Brain microvascular endothelial cell (primary cell): ENCODE results near the gene ZNF521.

Experiments
- DNase-seq: peaks from one replicate; pipeline ENCODE4 v3.0.0-alpha.2; 2020
- H3K27ac ChIP-seq: fragments of 250-450 bp; sonication (Bioruptor Pico); 2 replicates; pipeline ENCODE4 v1.5.1; 2020; ENCODE audit warnings: mild to moderate bottlenecking, moderate library complexity
- H3K27me3 ChIP-seq: fragments of 250-450 bp; sonication (Bioruptor Pico); replicated peaks from 2 replicates; pipeline ENCODE4 v1.5.1; 2020; ENCODE audit warnings: mild to moderate bottlenecking
- H3K36me3 ChIP-seq: fragments of 250-450 bp; sonication (Bioruptor Pico); replicated peaks from 2 replicates; pipeline ENCODE4 v1.5.1; 2020; ENCODE audit warnings: mild to moderate bottlenecking
- H3K4me3 ChIP-seq: 2 replicates; pipeline ENCODE4 v1.5.1; 2011; ENCODE audit warnings: low read depth, mild to moderate bottlenecking, control low read depth, low read length, moderate library complexity
- in situ Hi-C: cut with HindIII; loops from 2 replicates; pipeline ENCODE4 v1.10.0; 2017; ENCODE audit warnings: low sequenced_read_pairs, low pct_ligation_motif_present
- TF ChIP-seq, protein P1 (sequence below): IDR thresholded peaks from 2 replicates; pipeline ENCODE4 v1.5.1; 2011; ENCODE audit warnings: low read depth, mild to moderate bottlenecking, moderate library complexity, low read length, control low read depth, inconsistent platforms; ENCODE audit errors: missing control alignments

The ZNF521 gene

DNA sequence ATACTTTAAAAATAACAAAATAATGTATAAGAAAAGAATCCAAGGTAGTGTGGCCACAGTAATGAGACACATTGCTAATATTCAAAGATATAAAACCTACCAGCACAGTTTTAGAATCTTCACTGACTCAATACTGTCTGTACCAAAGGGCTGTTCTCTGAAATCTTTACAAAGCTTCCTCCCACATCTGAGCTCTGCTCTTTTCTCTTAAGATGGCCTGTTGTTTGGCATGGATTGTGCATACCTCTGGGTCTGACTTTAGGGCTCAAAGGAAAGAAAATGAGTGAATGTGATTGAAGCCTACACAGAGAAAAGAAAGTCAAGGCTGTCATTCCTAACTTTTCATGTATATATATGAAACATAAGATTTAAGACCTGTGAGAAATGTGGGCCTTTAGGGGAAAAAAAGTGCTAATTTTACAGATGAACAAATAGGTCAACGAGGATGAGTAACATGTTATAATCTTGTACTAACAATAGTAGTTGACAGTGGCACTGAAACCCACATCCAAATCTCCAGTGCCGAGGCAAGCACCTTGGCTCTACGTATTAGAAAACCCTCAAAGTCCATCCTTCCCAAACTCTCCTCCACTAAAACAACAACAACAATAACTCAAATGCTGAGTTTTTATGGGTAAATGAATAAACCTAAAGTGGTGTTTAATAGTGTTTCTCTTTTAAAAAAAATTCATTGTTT lies 114.2 kb downstream of the ZNF521 start:
- TF ChIP-seq, protein P1, sequence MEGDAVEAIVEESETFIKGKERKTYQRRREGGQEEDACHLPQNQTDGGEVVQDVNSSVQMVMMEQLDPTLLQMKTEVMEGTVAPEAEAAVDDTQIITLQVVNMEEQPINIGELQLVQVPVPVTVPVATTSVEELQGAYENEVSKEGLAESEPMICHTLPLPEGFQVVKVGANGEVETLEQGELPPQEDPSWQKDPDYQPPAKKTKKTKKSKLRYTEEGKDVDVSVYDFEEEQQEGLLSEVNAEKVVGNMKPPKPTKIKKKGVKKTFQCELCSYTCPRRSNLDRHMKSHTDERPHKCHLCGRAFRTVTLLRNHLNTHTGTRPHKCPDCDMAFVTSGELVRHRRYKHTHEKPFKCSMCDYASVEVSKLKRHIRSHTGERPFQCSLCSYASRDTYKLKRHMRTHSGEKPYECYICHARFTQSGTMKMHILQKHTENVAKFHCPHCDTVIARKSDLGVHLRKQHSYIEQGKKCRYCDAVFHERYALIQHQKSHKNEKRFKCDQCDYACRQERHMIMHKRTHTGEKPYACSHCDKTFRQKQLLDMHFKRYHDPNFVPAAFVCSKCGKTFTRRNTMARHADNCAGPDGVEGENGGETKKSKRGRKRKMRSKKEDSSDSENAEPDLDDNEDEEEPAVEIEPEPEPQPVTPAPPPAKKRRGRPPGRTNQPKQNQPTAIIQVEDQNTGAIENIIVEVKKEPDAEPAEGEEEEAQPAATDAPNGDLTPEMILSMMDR: no peak
- Histone ChIP-seq H3K27me3 (no peaks in the 10 kb centered on the region), H3K4me3 (no peak overlapping the region), H3K36me3 (no peaks in the 10 kb centered on the region), H3K27ac (no peak overlapping the region)
- in situ Hi-C loops: no loop called here
- DNase-seq: no peak

- no peak overlapping the region for H3K4me3 ChIP-seq
- in situ Hi-C loops: no loop called here
- no peaks in the 10 kb centered on the region for H3K36me3 ChIP-seq
- no peak overlapping the region for H3K27ac ChIP-seq
- TF ChIP-seq, protein P1: no peak
- no peaks in the 10 kb centered on the region for H3K27me3 ChIP-seq
- no peak for DNase-seq
Measured at GRCh38 chr18:25236736-25237135, 115.2 kb downstream of the ZNF521 start.

DNA sequence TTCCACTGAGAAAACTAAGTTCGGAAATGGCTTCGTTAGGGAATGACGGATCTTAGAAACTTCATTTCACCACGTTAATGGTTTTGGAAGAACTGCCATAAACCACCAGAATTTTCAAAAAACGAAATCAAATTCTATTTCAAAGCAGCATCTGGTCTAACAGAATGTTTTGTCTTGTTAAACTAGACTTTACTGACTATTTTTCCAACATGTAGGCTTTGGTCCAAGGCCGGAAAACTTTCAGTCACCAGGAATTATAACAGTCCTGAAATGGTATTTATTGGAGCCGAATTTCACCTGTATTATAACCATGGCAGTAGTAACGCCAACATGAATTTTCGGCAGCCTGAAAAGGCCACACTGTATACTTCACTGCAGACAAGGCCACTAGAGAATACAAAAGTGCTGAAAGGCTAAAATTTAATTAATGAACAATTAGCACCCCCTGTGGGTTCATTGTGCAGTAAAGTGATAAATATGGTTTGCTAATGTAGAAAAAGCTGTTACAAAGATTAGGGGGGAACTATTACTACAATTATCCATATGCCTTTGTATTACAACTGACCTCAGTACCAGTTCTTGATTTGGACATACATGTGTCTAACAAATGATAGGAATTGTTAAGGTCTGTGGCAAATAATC lies 116.4 kb downstream of the ZNF521 start:
- Histone ChIP-seq H3K27me3 (no peaks in the 10 kb centered on the region), H3K4me3 (no peak overlapping the region), H3K36me3 (no peaks in the 10 kb centered on the region), H3K27ac (no peak overlapping the region)
- no peak for DNase-seq
- TF ChIP-seq, protein P1: no peak
- in situ Hi-C loops: no loop called here

GRCh38 chr18:25234740-25235345 lies 117.1 kb downstream of the ZNF521 start:
- in situ Hi-C loops: no loop called here
- H3K27ac ChIP-seq: no peak overlapping the region

DNA sequence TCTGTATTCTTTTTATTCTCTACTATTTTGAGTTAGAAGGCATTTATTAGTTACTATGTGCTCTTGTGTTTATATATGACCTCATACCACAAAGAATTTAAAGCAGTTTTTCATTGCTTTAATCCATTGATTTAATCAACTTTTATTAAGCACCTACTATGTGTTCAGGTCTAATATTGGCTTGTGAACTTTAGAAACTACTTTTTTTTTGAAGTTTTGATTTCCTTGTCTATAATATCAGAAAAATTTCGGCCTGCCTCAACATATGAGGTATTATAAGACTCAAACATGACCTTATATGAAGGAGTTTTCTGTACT lies 117.7 kb downstream of the ZNF521 start:
- in situ Hi-C loops: no loop called here
- Histone ChIP-seq H3K36me3 (no peaks in the 10 kb centered on the region), H3K27me3 (no peaks in the 10 kb centered on the region), H3K27ac (peak overlapping the region; percentile 64), H3K4me3 (no peak overlapping the region)
- TF ChIP-seq, protein P1: no peak
- DNase-seq: no peak

More at GRCh38 chr18:25234740-25235345, 117.1 kb downstream of the ZNF521 start:
- no peaks in the 10 kb centered on the region for H3K36me3 ChIP-seq
- TF ChIP-seq, protein P1: no peak
- H3K4me3 ChIP-seq: no peak overlapping the region
- DNase-seq: no peak
- H3K27me3 ChIP-seq: no peaks in the 10 kb centered on the region
